HCT116 (cell line): Measurements from ENCODE around the gene SKIC8. TPM values are rescaled to one million over a fixed set of nuclear protein-coding genes. Genes with fewer than 3 reads are reported as not detected.

Experiments
- ATAC-seq: fragments of 200-7000 bp; cut with Tn5 transposase; 2 replicates; pipeline ENCODE4 v1.9.1; 2020; ENCODE audit warnings: mild to moderate bottlenecking, moderate library complexity
- BruUV-seq: library from RNA; stranded (reverse); fragments of 400-500 nt; replicated peaks from 2 replicates; lab custom pipeline; 2021; lab: Mats Ljungman, UMichigan
- CTCF ChIA-PET: fragments of 300-600 bp; sonication (Branson Sonifier 250); formaldehyde crosslinking; loops from one replicate; lab custom pipeline; 2021; ENCODE audit warnings: antibody characterized with exemption; lab: Charles Lee
- POLR2A ChIA-PET: fragments of 300-600, 350-600 bp; sonication (Branson Sonifier 250); formaldehyde crosslinking; loops from one replicate; lab custom pipeline; 2021; ENCODE audit warnings: antibody characterized with exemption; lab: Charles Lee
- RAD21 ChIA-PET, 2 experiments: fragments of 300-600 bp; sonication (Branson Sonifier 250); formaldehyde crosslinking; loops; one replicate each; lab custom pipeline; 2023; ENCODE audit warnings: low total read pairs in 2 of 2; ENCODE audit not compliant: uncharacterized antibody in 2 of 2, unreplicated experiment in 2 of 2, low non-redundant PET in 1 of 2; lab: Charles Lee
- DNase-seq: peaks from one replicate; pipeline ENCODE4 v3.0.0-alpha.2; 2010; ENCODE audit warnings: low read depth, low spot score
- H2AFZ ChIP-seq: fragments of 200-600 bp; shearing (Covaris generic), sonication (generic); 2 replicates; pipeline ENCODE4 v1.6.1; 2017; ENCODE audit warnings: low read depth, mixed run types, mixed read lengths, antibody characterized with exemption, low read length; ENCODE audit not compliant: poor library complexity, severe bottlenecking
- H3K27ac ChIP-seq: 2 replicates; pipeline ENCODE4 v1.5.1; 2012; ENCODE audit warnings: low read depth, low read length
- H3K27me3 ChIP-seq: fragments of 200-600 bp; sonication (generic); 2 replicates; pipeline ENCODE4 v1.6.1; 2016; ENCODE audit warnings: mixed run types, low read length, mixed read lengths; ENCODE audit not compliant: insufficient read depth
- H3K36me3 ChIP-seq, 2 experiments: fragments of 200-500 bp in 1 of 2; fragments of 200-600 bp in 1 of 2; sonication (Bioruptor generic) in 1 of 2; sonication (generic) in 1 of 2; 2 replicates each; pipeline versions ENCODE4 v1.5.1 to v1.6.1; 2014 to 2016; ENCODE audit warnings: low read length in 2 of 2, inconsistent platforms in 1 of 2, mixed read lengths in 1 of 2, mixed run types in 1 of 2; ENCODE audit not compliant: insufficient read depth in 2 of 2, control insufficient read depth in 1 of 2
- H3K4me1 ChIP-seq, 2 experiments: fragments of 200-600 bp in 1 of 2; sonication (generic) in 1 of 2; 2 replicates each; pipeline versions ENCODE4 v1.5.1 to v1.6.1; 2012 to 2017; ENCODE audit warnings: low read length in 2 of 2, inconsistent platforms in 1 of 2, mild to moderate bottlenecking in 1 of 2, mixed read lengths in 1 of 2, mixed run types in 1 of 2, moderate library complexity in 1 of 2; ENCODE audit not compliant: insufficient read depth in 2 of 2, control insufficient read depth in 1 of 2
- H3K4me2 ChIP-seq: fragments of 200-600 bp; sonication (generic); 2 replicates; pipeline ENCODE4 v1.6.1; 2017; ENCODE audit warnings: mixed run types, low read length, mixed read lengths
- H3K4me3 ChIP-seq, 2 experiments: fragments of 200-600 bp in 1 of 2; sonication (generic) in 1 of 2; replicated peaks in 1 of 2; 2 replicates each; pipeline ENCODE4 v1.5.1; 2011 to 2016; ENCODE audit warnings: low read length in 2 of 2, control low read depth in 1 of 2, low read depth in 1 of 2, mild to moderate bottlenecking in 1 of 2, mixed read lengths in 1 of 2, mixed run types in 1 of 2
- H3K79me2 ChIP-seq: fragments of 200-600 bp; sonication (generic); 2 replicates; pipeline ENCODE4 v1.6.1; 2017; ENCODE audit warnings: mild to moderate bottlenecking, mixed run types, low read length, moderate library complexity, mixed read lengths; ENCODE audit not compliant: insufficient read depth
- H3K9ac ChIP-seq: fragments of 200-600 bp; sonication (generic); 2 replicates; pipeline ENCODE4 v1.6.1; 2016; ENCODE audit warnings: low read length, mixed read lengths
- H3K9me2 ChIP-seq: fragments of 200-600 bp; sonication (generic), shearing (Covaris generic); 2 replicates; pipeline ENCODE4 v1.6.1; 2017; ENCODE audit warnings: mixed run types, mild to moderate bottlenecking, moderate library complexity; ENCODE audit not compliant: insufficient read depth
- H3K9me3 ChIP-seq, 2 experiments: fragments of 200-500 bp in 1 of 2; fragments of 200-600 bp in 1 of 2; sonication (Bioruptor generic) in 1 of 2; sonication (generic) in 1 of 2; 2 replicates each; pipeline ENCODE4 v1.6.1; 2014 to 2017; ENCODE audit warnings: low read length in 2 of 2, mixed read lengths in 2 of 2, inconsistent platforms in 1 of 2, low read depth in 1 of 2, mild to moderate bottlenecking in 1 of 2, mixed run types in 1 of 2, moderate library complexity in 1 of 2; ENCODE audit not compliant: control insufficient read depth in 1 of 2, insufficient read depth in 1 of 2
- H4K20me1 ChIP-seq: fragments of 200-600 bp; sonication (generic), shearing (Covaris generic); 2 replicates; pipeline ENCODE4 v1.6.1; 2017; ENCODE audit warnings: mixed run types, mild to moderate bottlenecking, moderate library complexity; ENCODE audit not compliant: insufficient read depth
- ATF3 ChIP-seq: IDR thresholded peaks from 2 replicates; pipeline ENCODE4 v1.6.1; 2012
- CBX3 ChIP-seq: IDR thresholded peaks from 2 replicates; pipeline ENCODE4 v1.6.1; 2012; ENCODE audit warnings: low read depth
- CTCF ChIP-seq, 3 experiments: fragments of 200-600 bp in 1 of 3; sonication (generic) in 1 of 3; IDR thresholded peaks in 2 of 3; conservative IDR thresholded peaks in 1 of 3; 2 replicates each; pipeline ENCODE4 v1.5.1; 2012 to 2017; ENCODE audit warnings: low read depth in 2 of 3, low read length in 2 of 3, antibody characterized with exemption in 1 of 3, borderline replicate concordance in 1 of 3, control low read depth in 1 of 3, mild to moderate bottlenecking in 1 of 3, mixed read lengths in 1 of 3, mixed run types in 1 of 3, moderate library complexity in 1 of 3; ENCODE audit not compliant: insufficient read depth in 1 of 3
- EGR1 ChIP-seq: IDR thresholded peaks from 2 replicates; pipeline ENCODE4 v1.6.1; 2012; ENCODE audit warnings: low read depth
- ELF1 ChIP-seq: IDR thresholded peaks from 2 replicates; pipeline ENCODE4 v1.6.1; 2012; ENCODE audit warnings: low read depth, borderline replicate concordance
- EZH2 ChIP-seq: fragments of 200-600 bp; sonication (generic); IDR thresholded peaks from 2 replicates; pipeline ENCODE4 v1.6.1; 2017; ENCODE audit warnings: antibody characterized with exemption, mixed run types
- FOSL1 ChIP-seq: IDR thresholded peaks from 2 replicates; pipeline ENCODE4 v1.6.1; 2012; ENCODE audit warnings: low read depth
- JUND ChIP-seq: IDR thresholded peaks from 2 replicates; pipeline ENCODE4 v1.6.1; 2012
- POLR2A ChIP-seq: IDR thresholded peaks from 2 replicates; pipeline ENCODE4 v1.7.0; 2011; ENCODE audit warnings: borderline replicate concordance; ENCODE audit not compliant: insufficient read depth, insufficient read length; ENCODE audit errors: extremely low read depth
- POLR2AphosphoS5 ChIP-seq: IDR thresholded peaks from 2 replicates; pipeline ENCODE4 v1.6.1; 2011; ENCODE audit warnings: mild to moderate bottlenecking, low read depth, low read length, moderate library complexity
- RAD21 ChIP-seq: IDR thresholded peaks from 2 replicates; pipeline ENCODE4 v1.6.1; 2012; ENCODE audit warnings: low read depth, mild to moderate bottlenecking
- REST ChIP-seq: IDR thresholded peaks from 2 replicates; pipeline ENCODE4 v1.6.1; 2012; ENCODE audit warnings: low read depth
- SIN3A ChIP-seq: IDR thresholded peaks from 2 replicates; pipeline ENCODE4 v1.6.1; 2012; ENCODE audit warnings: low read depth
- SP1 ChIP-seq: IDR thresholded peaks from 2 replicates; pipeline ENCODE4 v1.6.1; 2012; ENCODE audit warnings: low read depth
- TCF7L2 ChIP-seq: IDR thresholded peaks from 2 replicates; pipeline ENCODE4 v1.7.0; 2011; ENCODE audit warnings: borderline replicate concordance, inconsistent platforms; ENCODE audit not compliant: insufficient read depth, insufficient read length; ENCODE audit errors: extremely low read depth
- YY1 ChIP-seq: IDR thresholded peaks from 2 replicates; pipeline ENCODE4 v1.6.1; 2011; ENCODE audit warnings: low read length, low read depth, moderate library complexity, mild to moderate bottlenecking; ENCODE audit not compliant: insufficient replicate concordance; ENCODE audit errors: extremely low read depth
- intact Hi-C: fragments of 100-400 bp; cut with micrococcal nuclease; formaldehyde crosslinking; loops from 2 replicates; pipeline ENCODE4 v1.10.0; 2022
- total RNA-seq: library from RNA; stranded (reverse); gene quantifications from one replicate; pipeline ENCODE4 v1.2.1, GENCODE V29; 2021; ENCODE audit not compliant: unreplicated experiment

Gene SKIC8
- total RNA-seq, 1 experiment from 2014 or later = 57.1 TPM

- TF ChIP-seq REST (no peak), EZH2 (no peak)
Measured at GRCh38 chr15:78272776-78273175, 26.6 kb downstream of the SKIC8 start (continued).

GRCh38 chr15:78272316-78272715, 27.1 kb downstream of the SKIC8 start:
- RAD21 ChIA-PET = no interaction called here
- Histone ChIP-seq H3K27ac (no peak overlapping the region), H3K4me1 (no peaks in the 10 kb centered on the region), H4K20me1 (no peaks in the 10 kb centered on the region), H3K27me3 (no peaks in the 10 kb centered on the region), H3K4me2 (no peak overlapping the region), H3K9me2 (no peaks in the 10 kb centered on the region), H3K9me3 (no peaks in the 10 kb centered on the region), H2AFZ (no peak overlapping the region), H3K4me3 (no peak overlapping the region), H3K9ac (no peak overlapping the region), H3K79me2 (peaks cover 89% of the 10 kb centered on the region), H3K36me3 (peaks cover 36 to 62% of the 10 kb centered on the region in 2 experiments)
- DNase-seq (no peak), ATAC-seq (no peak)
- no TSS peak for BruUV-seq
- intact Hi-C loops = no loop called here
- CTCF ChIA-PET = no interaction called here
- POLR2A ChIA-PET = no interaction called here
- no peak for TF ChIP-seq REST
- no peak for TF ChIP-seq TCF7L2
- TF ChIP-seq YY1 = no peak
- no peak for TF ChIP-seq EZH2
- no peak for TF ChIP-seq ATF3
- TF ChIP-seq ELF1 = no peak
- TF ChIP-seq POLR2AphosphoS5 = no peak
- no peak for TF ChIP-seq FOSL1
- TF ChIP-seq CBX3 = no peak
- TF ChIP-seq RAD21 = no peak
- TF ChIP-seq EGR1 = no peak
- TF ChIP-seq SIN3A = no peak
- no peak for TF ChIP-seq SP1
- no peak for TF ChIP-seq CTCF (IDR thresholded peaks at IDR 0.05 in 2 of 3, conservative IDR thresholded peaks at IDR 0.05 in 1 of 3; ENCODE audit: borderline replicate concordance in 1 of 3, insufficient read depth in 1 of 3, low read depth in 2 of 3, low read length in 2 of 3)
- TF ChIP-seq POLR2A = no peak
- TF ChIP-seq JUND = no peak
